Measurements from ENCODE around the gene STK32B. TPM values are rescaled to one million over a fixed set of nuclear protein-coding genes. Genes with fewer than 3 reads are reported as not detected.

Gene STK32B
- total RNA-seq, 2 experiments from 2014 or later, result not detected

- no peaks in the 10 kb centered on the region for H3K4me1 Mint-ChIP-seq (ENCODE audit: low read depth)
- POLR2A ChIA-PET, result no interaction called here
- no peaks in the 10 kb centered on the region for H3K36me3 Mint-ChIP-seq (ENCODE audit: low read depth)
- intact Hi-C loops (cut with micrococcal nuclease), result no loop called here
- no peak overlapping the region for H3K27ac Mint-ChIP-seq
- no peak overlapping the region for H3K4me3 Mint-ChIP-seq
- H3K9me3 Mint-ChIP-seq, result peaks cover 3% of the 10 kb centered on the region
- CTCF ChIA-PET, result no interaction called here
- ATAC-seq (no peak), DNase-seq (no peak)
- TF ChIP-seq CTCF (IDR thresholded peaks at IDR 0.05), result no peak
- no peaks in the 10 kb centered on the region for H3K27me3 Mint-ChIP-seq
Observed at GRCh38 chr4:5412296-5412695, 361.0 kb downstream of the STK32B start.

GRCh38 chr4:5412751-5413150 lies 361.5 kb downstream of the STK32B start:
- POLR2A ChIA-PET, result no interaction called here
- Mint-ChIP-seq H3K4me1 (ENCODE audit: low read depth) (no peaks in the 10 kb centered on the region), H3K27ac (no peak overlapping the region), H3K36me3 (ENCODE audit: low read depth) (no peaks in the 10 kb centered on the region), H3K27me3 (no peaks in the 10 kb centered on the region), H3K9me3 (no peaks in the 10 kb centered on the region), H3K4me3 (no peak overlapping the region)
- DNase-seq, result no peak
- CTCF ChIA-PET, result interaction anchor here (1.0 kb wide), 1 partner anchor 24 kb away, joined by 3 read pairs; no protein-coding TSS in a partner anchor
- intact Hi-C loops (cut with micrococcal nuclease), result no loop called here
- ATAC-seq, result no peak
- no peak for TF ChIP-seq CTCF (IDR thresholded peaks at IDR 0.05)

- Mint-ChIP-seq H3K27me3 (no peaks in the 10 kb centered on the region), H3K9me3 (no peaks in the 10 kb centered on the region), H3K36me3 (ENCODE audit: low read depth) (no peaks in the 10 kb centered on the region), H3K27ac (no peak overlapping the region), H3K4me1 (ENCODE audit: low read depth) (no peaks in the 10 kb centered on the region), H3K4me3 (no peak overlapping the region)
- ChIA-PET POLR2A (no interaction called here), CTCF (no interaction called here)
- ATAC-seq (no peak), DNase-seq (no peak)
- TF ChIP-seq CTCF (IDR thresholded peaks at IDR 0.05), result no peak
- intact Hi-C loops (cut with micrococcal nuclease), result no loop called here
Observed at GRCh38 chr4:5416637-5417036, 365.4 kb downstream of the STK32B start.

- POLR2A ChIA-PET, result no interaction called here
- CTCF ChIA-PET, result no interaction called here
Observed at GRCh38 chr4:5420266-5420665, 369.0 kb downstream of the STK32B start.

GRCh38 chr4:5421416-5421815 lies 370.1 kb downstream of the STK32B start:
- H3K27ac Mint-ChIP-seq, result no peak overlapping the region
- no peak for TF ChIP-seq CTCF (IDR thresholded peaks at IDR 0.05)
- DNase-seq (no peak), ATAC-seq (no peak)
- no peaks in the 10 kb centered on the region for H3K36me3 Mint-ChIP-seq (ENCODE audit: low read depth)
- H3K4me1 Mint-ChIP-seq (ENCODE audit: low read depth), result no peaks in the 10 kb centered on the region
- H3K9me3 Mint-ChIP-seq, result no peaks in the 10 kb centered on the region
- H3K27me3 Mint-ChIP-seq, result no peaks in the 10 kb centered on the region
- ChIA-PET CTCF (no interaction called here), POLR2A (no interaction called here)
- no peak overlapping the region for H3K4me3 Mint-ChIP-seq
- intact Hi-C loops (cut with micrococcal nuclease), result no loop called here

More at GRCh38 chr4:5420266-5420665, 369.0 kb downstream of the STK32B start:
- H3K27ac Mint-ChIP-seq, result no peak overlapping the region
- no peaks in the 10 kb centered on the region for H3K36me3 Mint-ChIP-seq (ENCODE audit: low read depth)
- TF ChIP-seq CTCF (IDR thresholded peaks at IDR 0.05), result no peak
- intact Hi-C loops (cut with micrococcal nuclease), result no loop called here
- no peak for DNase-seq
- no peaks in the 10 kb centered on the region for H3K4me1 Mint-ChIP-seq (ENCODE audit: low read depth)
- ATAC-seq, result no peak
- no peaks in the 10 kb centered on the region for H3K9me3 Mint-ChIP-seq
- H3K27me3 Mint-ChIP-seq, result no peaks in the 10 kb centered on the region
- no peak overlapping the region for H3K4me3 Mint-ChIP-seq

All from activated CD8-positive, alpha-beta T cell treated with anti-CD3 and anti-CD28 coated beads for 36 hours (primary cell).